Activated CD8-positive, alpha-beta memory T cell treated with anti-CD3 and anti-CD28 coated beads for 24 hours (primary cell): ENCODE results near the gene FAM83D.

Experiments used
- DNase-seq: peaks from one replicate; pipeline ENCODE4 v3.0.0-alpha.2; 2020

The FAM83D gene

DNA sequence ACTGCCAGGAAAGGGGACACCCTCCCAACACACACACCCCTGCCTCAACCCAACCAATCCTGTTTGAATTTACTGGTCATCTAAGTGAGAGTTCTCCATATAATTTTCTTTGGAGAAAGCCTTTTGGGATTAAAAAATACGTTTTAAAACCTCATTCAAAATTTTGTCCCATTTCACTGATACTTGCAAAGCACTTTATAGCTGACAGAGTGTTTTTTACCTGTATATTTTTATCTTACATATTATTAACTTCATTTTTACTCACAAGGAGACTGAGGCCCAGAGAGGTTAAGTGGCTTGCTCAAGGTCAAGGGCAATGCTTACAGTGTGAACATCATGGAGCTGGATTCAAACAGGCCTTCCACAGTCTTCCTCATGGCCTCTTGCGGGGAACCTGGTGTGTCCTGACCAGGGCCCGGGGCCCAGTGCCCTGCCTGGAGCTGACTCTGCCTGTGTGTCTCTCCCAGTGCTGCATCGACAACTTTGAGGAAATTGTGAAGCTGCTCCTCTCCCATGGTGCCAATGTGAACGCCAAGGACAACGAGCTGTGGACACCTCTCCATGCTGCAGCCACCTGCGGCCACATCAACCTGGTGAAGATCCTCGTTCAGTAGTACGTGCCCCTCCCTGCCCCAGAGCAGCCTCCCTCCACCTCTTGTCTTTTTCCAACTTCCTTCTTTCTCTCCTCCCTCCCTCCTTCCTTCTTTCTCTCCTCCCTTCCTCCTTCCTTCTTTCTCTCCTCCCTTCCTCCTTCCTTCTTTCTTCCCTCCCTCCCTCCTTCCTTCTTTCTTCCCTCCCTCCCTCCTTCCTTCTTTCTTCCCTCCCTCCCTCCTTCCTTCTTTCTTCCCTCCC, 30.9 kb upstream of the FAM83D start:
- DNase-seq, result no peak

DNA sequence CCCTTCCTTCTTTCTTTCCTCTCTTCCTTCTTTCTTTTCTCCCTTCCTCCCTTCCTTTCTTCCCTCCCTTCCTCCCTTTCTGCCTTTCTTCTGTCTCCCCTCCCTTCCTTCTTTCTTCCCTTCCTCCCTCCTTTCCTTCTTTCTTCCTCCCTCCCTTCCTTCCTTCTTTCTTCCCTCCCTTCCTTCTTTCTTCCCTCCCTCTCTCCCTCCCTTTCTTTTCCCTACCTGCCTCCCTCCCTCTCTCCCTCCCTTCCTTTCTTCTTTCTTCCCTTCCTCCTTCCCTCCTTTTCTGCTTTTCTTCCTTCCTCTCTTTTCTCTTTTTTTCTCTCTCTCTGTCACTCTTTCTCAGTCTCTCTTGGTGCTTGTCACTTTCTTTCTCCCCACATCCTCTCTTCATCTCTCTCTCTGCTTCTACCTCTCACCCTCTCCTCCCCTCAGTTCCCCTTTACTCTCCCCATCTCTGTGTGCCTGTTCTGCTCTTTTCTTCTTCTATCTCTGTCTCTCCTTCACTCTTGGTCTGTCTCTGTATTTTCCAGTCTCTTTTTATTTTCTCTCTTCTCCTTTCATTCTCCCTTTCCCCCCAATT, 30.1 kb upstream of the FAM83D start:
- DNase-seq, result no peak

DNA sequence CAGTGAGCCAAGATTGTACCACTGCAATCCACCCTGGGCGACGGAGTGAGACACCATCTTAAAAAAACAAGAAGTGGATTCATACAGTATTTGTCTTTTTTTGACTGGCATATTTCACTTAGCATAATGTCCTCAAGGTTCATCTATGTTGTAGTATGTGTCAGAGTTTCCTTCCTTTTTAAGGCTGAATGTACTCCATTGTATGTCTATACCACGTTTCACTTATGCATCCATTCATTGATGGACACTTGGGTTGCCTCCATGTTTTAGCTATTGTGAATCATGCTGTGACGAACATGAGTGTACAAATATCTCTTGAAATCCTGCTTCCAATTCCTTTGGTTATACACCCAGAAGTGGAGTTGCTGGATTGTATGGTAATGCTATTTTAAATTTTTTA, 28.9 kb upstream of the FAM83D start:
- no peak for DNase-seq

DNA sequence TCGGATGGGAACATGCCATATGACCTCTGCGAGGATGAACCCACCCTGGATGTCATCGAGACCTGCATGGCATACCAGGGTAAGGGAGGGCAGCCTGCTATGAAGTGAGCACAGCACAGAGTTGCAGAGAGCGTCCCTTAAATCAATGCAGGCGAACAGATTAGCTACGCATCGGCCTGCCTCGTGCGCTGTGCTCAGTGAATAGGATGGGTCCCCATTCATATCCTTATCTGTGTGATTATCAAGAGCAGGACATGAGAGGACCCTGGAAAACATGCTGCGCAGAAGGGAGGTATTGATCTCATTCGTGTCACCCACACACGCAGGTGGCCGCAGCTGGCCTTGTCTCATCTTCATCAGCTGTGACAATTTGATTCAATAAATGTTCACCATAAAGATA, 25.6 kb upstream of the FAM83D start:
- no peak for DNase-seq

DNA sequence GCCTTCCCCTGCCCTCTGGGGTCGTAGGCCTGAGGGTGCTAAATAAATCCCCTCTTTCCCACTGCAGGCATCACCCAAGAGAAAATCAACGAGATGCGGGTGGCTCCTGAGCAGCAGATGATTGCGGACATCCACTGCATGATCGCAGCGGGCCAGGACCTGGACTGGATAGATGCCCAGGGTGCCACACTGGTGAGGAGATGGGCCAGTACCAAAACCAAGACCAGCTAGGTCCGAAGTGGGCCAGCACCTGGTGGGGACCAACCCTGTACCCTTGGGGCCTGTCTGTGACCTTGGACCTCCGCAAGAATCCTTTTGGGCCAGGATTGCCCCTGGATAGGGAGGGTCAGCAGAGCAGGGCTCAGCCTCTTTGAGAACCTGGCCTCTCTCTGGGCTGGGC, 23.6 kb upstream of the FAM83D start:
- no peak for DNase-seq

DNA sequence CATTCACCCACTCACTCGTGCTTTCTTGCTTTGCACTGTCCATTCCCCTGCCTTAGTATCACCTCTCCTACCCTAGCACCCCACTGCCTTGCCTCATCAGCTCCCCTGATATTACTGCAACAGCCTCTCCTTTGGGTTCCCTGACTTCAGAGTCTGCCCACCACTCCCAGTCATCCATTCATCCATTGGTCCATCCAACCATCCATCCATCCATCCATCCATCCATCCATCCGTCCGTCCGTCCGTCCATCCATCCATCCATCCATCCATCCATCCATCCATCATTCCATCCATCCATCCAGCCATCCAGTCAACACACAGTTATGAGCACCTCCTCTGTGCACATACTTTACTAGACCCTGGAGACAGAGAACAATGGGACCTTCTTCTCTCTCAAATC, 22.9 kb upstream of the FAM83D start:
- no peak for DNase-seq

DNA sequence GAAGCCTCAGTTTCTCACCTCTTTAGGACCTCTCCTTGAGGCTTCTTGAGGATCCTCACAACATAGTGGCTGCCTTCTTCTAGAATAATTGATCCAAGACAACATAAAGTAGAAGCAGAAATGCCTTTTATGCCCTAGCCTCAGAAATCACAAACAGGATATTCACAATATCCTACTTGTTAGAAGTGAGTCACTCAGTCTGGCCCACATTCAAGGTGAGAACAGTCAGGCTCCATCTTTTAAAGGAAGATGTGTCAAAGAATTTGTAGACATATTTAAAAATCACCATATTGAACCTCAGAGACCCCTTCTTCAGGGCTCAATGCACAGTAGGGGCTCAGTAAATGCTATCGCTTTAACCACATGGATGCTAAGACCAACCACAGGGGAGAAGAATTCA, 20.8 kb upstream of the FAM83D start:
- DNase-seq, result no peak

DNA sequence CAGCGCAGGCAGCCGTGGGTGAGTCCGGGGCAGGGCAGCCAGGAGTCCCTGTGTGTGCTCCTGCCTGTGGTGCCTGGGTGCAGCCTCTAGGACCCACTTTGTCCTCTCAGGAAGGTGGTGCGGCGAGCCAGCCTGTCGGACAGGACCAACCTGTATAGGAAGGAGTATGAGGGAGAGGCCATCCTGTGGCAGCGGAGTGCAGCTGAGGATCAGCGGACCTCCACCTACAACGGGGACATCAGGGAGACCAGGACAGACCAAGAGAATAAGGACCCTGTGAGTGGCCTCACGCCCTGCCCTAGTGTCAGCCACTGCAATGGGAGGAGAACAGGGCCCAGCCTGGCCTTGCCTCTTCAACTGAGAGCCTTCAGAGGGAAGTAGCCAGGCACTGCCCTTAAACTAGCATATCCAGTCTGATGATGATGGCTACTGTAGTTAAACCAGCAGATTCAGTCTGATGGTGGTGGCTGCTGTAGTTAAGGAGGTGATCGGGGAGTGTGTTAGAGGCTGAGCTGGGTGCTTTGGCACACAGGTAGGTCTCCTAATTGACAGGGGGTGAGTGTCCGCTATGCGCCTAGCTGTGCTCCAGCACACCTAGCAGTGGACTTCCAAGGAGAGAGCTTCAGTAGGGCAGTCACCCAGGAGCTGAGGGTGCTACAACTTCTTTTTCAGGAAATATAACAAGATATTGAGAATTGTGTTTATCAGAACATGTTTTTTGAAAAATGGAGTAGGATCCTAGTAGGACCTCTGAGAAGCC, 18.1 kb upstream of the FAM83D start:
- DNase-seq, result no peak

DNA sequence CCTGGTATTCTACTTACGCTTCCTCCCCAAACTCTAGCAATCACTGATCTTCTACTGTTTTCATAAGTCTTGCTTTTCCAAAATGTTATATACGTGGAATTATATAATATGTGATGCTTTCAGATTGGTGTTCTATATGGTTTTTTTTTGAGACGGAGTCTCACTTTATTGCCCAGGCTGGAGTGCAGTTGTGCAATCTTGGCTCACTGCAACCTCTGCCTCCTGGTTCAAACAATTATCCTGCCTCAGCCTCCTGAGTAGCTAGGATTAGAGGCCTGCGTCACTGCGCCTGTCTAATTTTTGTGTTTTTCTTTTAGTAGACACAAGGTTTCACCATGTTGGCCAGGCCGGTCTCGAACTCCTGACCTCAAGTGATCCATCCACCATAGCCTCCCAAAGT, 10.9 kb upstream of the FAM83D start:
- no peak for DNase-seq

DNA sequence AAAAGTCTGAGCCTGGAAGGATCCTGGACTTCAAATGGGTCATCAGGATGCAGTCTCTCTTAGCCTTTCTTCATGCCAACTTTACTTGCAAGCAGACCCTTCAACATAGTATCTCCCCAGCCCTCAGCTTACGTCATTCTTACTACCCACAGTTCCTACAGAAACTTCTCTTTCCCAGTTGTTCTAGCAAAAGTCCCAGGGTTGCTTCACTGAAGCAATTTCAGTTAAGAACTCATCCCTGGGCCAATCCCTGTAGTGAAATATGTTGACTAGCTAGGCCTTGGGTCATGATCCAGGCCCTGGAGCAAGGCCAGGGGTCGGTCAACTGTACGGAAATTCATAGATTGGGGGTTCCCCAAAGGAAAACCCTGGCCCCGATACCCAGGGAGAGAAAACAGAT, 8.6 kb upstream of the FAM83D start:
- DNase-seq, result no peak

DNA sequence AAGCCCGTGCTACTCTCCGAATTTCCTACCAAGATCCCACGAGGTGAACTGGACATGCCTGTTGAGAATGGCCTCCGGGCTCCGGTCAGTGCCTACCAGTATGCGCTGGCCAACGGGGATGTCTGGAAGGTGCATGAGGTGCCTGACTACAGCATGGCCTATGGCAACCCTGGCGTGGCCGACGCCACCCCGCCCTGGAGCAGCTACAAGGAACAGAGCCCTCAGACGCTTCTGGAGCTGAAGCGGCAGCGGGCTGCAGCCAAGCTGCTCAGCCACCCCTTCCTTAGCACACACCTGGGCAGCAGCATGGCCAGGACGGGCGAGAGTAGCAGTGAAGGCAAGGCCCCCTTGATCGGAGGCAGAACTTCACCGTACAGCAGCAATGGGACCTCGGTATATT, 8.0 kb upstream of the FAM83D start:
- no peak for DNase-seq

DNA sequence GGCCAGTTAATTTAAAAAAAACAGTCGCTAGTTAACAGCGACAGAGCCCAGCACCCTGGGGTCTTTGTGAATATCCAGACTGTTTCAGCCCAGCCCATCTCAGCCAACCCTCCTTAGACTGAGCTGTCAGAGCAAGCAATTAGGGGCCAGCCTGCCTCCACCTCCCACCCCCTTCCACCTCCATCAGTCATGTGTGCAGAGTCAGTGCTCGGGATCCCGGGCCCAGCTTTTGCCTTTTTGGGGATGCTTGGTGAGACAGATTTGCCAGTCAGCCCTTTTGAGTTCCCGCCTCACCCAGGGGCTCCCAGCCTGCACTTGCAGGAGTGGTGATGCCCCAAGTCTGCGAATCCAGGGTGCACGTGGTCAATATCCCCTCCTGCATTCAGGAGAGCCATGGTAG, 6.5 kb upstream of the FAM83D start:
- no peak for DNase-seq

DNA sequence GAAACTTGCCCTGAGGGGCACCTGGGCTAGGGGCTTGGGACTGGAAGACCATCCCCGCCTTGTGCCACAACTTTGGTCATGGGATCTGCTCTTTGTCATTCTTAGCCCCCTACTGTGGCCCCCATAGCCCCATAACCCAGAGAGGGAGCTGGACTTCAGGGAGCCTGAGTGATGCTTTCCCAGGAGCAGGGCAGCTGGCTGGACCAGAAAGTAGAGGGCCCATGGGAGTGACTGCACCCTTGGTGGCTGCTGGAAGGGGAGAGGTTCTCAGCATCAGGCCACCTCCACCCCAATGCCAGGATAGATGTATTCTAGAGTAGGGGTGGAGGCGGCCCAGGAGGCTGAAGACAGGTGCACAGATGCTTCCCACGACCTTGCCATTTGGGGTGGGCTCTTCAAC, 5.8 kb upstream of the FAM83D start:
- DNase-seq, result no peak

DNA sequence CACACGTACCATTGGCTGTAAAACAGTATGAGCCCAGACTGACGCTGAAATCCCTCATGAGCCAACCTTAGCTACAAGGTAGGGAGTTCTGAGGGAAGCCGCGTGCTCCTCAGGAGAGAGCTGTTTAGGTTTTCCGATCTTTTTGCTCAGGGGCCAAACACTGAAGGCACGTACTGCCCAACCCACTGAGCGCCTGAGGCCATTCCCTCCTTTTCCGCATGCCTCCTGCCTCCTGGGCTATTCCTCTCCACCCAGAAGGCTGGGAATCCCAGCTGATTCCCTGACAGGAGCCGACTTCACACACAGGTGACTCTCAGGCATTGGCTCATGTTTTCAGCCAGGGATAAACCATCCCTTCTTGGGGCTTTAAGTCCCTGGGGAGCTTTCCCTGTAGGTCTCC, 5.4 kb upstream of the FAM83D start:
- DNase-seq, result no peak

DNA sequence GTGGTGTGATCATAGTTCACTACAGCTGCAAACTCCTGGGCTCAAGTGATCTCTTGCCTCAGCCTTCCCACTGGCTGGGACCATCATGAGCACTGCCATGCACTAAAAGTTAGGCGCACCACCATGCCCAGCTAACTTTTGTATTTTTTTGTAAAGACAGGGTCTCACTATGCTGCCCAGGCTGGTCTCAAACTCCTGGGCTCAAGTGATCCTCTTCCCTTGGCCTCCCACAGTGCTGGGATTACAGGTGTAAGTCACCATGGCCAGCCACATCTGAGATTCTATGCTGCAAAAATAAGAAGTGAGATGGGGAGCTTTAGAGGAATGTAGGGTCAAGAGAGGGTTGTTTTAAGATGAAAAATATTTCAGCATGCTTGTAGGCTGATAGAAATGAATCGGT, 1.5 kb upstream of the FAM83D start:
- DNase-seq, result no peak

DNA sequence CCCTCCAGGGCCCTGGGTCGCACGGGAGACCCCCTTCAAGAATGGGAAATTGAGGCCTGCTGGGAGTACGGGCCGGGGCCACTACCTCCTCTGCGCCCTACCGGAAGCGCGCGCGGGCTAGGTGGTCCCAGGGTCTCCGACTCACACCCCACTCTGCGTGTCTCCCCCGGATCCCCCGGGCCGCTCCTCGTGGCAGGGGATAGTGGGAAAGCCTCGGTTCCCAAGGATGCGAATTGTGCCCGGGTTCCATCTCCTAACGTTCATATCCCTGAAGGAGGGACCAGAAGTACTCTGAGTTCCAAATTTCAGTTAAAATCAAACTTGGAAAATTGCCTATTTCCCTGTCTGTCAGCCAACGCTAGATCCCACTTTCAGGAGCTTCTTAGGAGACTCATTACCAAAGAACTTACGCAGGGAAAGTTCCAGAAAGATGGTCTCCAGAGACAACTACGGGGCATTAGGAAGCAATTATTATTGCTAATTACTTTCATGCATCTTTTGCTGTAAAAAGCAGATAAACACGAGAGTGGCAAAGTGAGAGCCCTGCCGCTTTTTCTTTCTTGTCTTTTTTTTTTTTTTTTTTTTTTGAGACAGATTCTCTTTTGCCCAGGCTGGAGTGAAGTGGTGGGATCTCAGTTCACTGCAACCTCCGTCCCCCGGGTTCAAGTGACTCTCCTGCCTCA, 858 bp downstream of the FAM83D start:
- DNase-seq, result peak; percentile 65

DNA sequence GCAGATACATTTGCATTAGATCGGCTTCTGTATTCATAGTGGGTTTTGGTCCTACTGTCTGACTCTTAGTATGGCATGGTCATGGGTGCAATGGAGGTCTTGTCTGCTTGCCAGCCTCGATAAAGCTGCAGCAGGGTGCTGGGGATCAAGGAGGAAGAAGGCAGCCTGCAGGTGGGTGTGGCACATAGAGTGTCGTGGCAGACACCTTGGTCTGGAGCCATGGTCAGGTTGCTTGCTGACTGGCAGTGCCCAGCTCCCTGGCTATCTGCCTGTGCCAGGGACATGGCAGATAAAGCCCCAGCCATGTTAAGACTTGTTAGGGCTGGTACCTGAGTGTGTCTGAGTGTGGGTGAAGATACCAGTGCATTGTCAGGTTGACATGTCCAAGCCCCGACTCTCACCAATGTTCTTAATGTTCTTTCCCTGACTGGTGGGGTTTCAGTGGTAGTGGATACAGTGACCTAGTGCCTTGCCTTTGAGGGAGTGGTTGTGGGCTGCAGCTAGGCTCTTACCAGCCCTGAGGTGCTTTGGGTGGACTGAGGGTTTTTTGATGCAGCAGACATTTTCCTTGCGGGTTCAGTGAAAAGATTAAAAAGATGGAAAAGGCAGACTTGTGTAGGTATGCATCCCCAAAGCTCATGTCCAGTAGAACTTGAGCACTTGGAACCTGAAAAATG, 1.8 kb downstream of the FAM83D start:
- DNase-seq, result no peak

DNA sequence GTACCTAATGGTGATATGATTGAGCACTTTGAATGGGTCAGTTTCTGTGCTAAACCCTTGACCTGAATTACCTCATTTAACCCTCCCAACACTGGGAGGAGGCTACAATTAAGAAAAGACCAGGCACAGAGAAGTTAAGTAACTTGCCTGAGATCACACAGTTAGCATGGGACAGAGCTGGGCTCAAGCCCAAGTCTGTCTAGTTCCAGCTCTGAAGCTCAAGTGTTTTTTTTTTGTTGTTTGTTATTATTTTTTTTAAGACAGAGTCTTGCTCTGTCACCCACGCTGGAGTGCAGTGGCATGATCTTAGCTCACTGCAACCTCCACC, 4.0 kb downstream of the FAM83D start:
- no peak for DNase-seq

DNA sequence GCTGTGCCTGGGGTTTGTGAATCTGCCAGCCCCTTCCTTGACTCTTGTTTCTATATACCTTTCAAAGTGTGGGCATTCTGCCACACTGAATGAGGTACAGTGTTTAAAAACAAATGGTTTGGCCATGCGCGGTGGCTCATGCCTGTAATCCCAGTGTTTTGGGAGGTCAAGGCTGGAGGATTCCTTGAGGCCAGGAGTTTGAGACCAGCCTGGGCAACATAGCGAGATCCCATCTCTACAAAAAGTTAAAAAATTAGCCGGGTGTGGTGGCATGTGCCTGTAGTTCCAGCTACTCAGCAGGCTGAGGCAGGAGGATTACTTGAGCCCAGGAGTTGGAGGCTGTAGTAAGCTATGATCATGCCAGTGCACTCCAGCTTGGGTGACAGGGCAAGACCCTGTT, 5.8 kb downstream of the FAM83D start:
- no peak for DNase-seq

DNA sequence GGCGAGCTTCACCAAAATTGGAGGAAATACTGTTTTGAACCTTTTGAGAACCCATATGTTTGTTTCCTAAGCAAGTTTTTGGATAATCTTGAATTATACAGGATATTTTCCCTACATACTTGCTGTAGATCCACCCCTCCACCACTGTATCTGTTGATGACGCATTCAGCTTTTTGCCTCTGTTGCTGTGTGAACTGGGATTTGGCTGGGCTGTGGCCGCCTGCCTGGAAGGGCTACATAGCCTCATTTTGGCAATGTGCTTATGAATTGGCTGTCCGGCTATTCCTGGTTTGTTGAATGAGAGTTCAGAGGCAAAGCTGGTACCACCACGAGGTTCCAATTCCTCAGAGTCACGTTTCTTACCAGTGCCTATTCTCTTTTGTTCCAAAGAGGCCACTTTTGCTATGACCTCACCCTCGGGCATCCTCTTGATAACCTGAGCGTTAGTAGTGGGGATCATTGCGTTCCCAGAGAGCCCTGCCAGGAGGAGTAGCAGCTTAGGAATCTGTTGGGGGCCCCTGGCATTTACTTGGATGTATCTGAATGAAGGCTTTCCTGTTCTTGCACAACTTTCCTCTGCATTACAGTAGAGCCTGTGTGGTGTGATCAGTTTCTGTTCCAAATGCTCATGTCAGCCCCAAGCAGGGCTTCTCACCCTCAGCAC, 6.4 kb downstream of the FAM83D start:
- no peak for DNase-seq

DNA sequence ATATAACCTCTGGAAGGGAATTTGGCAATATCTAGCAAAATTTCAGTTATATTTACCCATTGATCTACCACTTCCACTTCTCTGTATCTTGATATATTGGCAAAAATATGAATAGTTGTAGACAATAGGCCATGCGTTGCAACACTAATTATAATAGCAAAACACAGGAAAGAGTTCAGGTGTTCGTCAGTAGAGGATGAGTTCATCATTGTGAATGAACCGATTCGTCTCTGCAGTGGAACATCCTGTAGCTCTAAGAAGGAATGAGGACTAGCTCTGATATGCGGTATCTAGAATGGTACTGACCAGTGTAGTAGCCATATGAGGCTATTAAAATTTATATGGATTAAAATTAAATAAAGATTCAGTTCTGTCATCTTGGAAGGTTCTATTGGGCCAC, 8.3 kb downstream of the FAM83D start:
- no peak for DNase-seq

DNA sequence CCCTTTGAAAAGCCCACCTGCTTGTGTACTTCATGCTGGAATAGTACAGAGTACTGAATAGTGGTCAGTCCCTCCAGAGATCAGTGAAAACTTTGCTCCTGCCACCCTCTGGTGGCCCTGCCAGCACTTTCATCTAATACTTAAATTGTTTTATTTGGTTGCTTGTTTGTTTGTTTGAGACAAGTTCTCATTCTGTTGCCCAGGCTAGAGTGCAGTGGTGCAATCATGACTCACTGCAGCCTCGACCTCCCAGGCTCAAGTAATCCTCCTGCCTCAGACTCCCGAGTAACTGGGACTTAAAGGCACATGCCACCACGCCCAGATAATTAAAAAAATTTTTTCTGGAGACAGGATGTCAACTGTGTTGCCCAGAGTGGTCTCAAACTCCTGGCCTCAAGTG, 9.1 kb downstream of the FAM83D start:
- DNase-seq, result no peak

DNA sequence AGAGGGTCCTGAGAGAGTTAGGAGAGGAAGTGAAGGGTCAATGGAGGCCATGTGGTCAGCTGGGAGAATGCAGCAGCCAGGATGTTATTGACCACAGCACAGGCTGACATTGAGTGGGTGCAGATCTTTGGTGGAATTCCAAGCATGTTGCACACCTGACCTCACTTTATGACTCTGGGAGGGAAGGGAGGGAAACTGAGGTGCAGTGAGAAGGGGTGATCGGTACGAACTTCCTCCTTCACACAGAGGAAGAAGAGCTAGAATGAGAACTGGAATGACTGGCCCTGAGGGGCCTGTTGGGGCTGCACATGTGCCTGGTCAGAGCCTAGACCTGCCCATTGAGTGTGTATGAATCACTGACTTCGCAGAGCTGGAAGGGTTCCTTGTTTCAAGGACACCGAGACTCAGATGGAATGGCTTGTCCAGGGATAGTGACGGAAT, 9.8 kb downstream of the FAM83D start:
- no peak for DNase-seq
